HG02970 (cell line): ENCODE measurements around the gene WDR5B.
"Not testable (repeated sequence)": the region's sequence is repeated elsewhere in the genome, so short reads cannot be mapped to it uniquely, and the experiment has no call there.

ENCODE experiments used
- ATAC-seq: cut with Tn5 transposase; IDR thresholded peaks from one replicate; pipeline ENCODE4 v1.9.1; 2021; ENCODE audit warnings: mild to moderate bottlenecking, moderate library complexity, moderate number of reproducible peaks; ENCODE audit not compliant: unreplicated experiment, low FRiP score

WDR5B gene

DNA sequence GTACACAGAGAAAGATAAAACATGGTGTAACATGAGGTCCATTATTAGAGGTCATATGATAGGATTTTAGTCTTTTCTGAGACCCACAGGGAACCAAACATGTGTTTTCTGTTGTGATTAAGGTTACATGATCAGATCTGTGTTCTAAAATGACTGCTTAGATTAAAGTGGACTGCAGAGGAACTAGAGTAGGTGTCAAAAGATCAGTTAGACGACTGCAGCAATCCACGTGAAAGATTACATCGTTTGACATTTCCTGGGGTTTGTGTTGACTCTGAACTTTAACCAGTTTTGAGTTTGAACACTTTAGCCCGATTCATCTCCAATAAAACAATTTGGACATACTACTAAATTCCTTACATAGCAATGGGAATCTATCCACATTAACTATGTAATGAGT is 37.9 kb downstream of the WDR5B start:
- no peak for ATAC-seq

DNA sequence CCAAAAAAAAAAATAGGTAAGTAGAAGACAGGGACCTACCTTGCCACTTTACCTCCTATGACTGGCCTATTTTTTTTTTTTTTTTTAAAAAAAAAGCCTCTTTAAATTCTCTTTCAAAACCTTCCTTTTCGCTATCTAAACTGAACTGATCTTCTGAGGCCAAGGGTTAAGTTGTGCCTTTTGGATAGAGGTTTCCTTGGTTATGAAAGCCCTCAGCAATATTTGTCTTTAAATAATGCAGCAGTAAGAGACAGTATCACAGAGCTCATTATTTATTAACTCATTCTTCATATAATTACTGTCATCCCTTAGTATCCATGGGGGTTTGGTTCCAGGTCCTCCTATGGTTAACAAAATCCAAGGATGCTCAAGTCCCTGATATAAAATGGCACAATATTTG is 41.8 kb downstream of the WDR5B start:
- ATAC-seq = no peak

DNA sequence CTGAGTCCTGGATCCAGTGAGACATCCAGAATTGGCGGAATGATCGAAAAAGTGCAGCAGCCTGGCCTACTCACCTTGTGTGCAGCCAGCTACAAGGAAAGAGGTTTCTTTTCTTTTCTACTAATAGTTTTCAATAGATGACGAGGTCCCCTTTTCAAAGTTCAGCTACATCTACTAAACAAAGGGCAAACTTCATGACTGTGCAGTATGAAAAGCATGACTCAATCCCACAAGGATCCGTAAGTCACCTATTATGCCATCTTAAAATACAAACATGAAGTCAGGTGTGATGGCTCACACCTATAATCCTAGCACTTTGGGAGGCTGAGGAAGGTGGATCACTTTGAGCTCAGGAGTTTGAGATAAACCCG is 49.5 kb downstream of the WDR5B start:
- ATAC-seq = no peak

DNA sequence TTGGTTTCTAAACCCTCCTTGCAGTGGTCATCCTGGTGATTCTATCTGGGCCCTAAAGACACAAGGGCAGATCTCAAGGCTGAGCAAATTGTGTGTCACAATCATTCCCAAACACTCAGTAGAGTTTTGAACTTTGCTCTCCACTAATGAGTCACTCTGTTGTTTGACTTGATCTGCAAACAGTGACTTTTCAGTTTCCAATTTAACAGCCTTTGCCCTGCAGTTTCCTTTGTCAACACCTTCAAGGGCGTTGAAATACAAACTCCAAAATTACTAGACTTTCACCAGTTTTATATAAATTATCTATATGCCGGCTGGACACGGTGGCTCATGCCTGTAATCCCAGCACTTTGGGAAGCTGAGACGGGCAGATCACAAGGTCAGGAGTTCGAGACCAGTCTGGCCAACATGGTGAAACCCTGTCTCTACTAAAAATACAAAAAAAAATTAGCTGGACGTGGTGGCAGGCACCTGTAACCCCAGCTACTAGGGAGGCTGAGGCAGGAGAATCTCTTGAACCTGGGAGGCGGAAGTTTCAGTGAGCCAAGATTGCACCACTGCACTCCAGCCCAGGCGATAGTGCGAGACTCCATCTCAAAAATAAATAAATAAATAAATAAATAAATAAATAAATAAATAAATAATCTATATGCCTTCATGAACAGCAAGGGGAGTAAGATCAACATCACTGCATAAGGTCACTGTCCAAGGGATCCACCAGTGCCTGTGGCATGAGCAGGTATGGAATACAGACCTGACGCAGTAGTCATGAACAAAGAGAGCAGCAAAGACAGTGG is 50.1 kb downstream of the WDR5B start:
- ATAC-seq = not testable (repeated sequence)

DNA sequence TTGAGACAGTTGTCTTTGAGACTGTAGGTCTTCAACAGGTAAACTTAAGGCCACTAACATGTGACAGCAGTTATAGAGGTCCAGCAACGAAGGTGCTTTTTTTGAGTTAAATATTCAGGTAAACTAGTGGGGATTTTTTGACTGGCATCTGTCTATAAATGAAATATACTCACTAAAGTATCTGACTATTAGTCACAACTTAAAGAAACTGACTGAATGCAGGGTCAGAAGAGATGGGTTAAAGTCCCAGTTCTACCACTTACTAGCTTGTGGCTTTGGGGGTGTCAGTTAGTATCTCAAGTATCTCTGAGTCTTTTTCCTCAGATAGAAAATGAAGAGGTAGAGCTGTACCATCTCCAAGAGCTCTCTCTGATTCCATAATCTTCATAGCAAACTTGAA is 50.8 kb downstream of the WDR5B start:
- ATAC-seq = no peak

DNA sequence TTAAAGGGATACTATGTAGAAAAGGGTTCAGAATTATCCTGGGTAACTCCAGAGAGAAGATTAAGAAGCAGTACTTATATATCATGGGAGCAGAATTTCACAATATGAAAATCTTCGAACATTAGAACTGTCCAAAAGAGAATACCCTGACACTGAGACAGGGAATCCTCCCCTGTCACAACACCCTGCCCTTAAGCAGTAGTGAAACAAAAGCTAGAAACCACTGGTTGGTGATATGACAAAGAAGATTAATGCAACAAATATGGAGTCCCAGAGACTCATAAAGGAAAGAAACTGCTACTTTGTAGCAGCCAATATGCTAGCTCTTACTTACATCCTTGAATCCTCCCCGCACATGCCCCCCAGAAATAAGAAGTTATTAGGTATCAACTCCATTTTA is 51.4 kb downstream of the WDR5B start:
- ATAC-seq = no peak
